Measurements from ENCODE around the gene SLC16A6.

GRCh38 chr17:68328676-68329075 is 37.7 kb upstream of the SLC16A6 start:
- TF ChIP-seq CTCF (conservative IDR thresholded peaks at IDR 0.05; ENCODE audit: low read depth, low read length) (no peak), EZH2 (IDR thresholded peaks at IDR 0.05; ENCODE audit: low read length, unreplicated experiment) (no peak), EZH2phosphoT487 (IDR thresholded peaks at IDR 0.05; ENCODE audit: borderline replicate concordance, low read length) (no peak)

Data from PC-3 (cell line).